HCT116 (cell line): Measurements from ENCODE around the gene DNMT3A. TPM values are rescaled to one million over a fixed set of nuclear protein-coding genes. Genes with fewer than 3 reads are reported as not detected.

Source experiments
- ATAC-seq: fragments of 200-7000 bp; cut with Tn5 transposase; 2 replicates; pipeline ENCODE4 v1.9.1; 2020; ENCODE audit warnings: mild to moderate bottlenecking, moderate library complexity
- BruUV-seq: library from RNA; stranded (reverse); fragments of 400-500 nt; replicated peaks from 2 replicates; lab custom pipeline; 2021; lab: Mats Ljungman, UMichigan
- CTCF ChIA-PET: fragments of 300-600 bp; sonication (Branson Sonifier 250); formaldehyde crosslinking; loops from one replicate; lab custom pipeline; 2021; ENCODE audit warnings: antibody characterized with exemption; lab: Charles Lee
- POLR2A ChIA-PET: fragments of 300-600, 350-600 bp; sonication (Branson Sonifier 250); formaldehyde crosslinking; loops from one replicate; lab custom pipeline; 2021; ENCODE audit warnings: antibody characterized with exemption; lab: Charles Lee
- RAD21 ChIA-PET, 2 experiments: fragments of 300-600 bp; sonication (Branson Sonifier 250); formaldehyde crosslinking; loops; one replicate each; lab custom pipeline; 2023; ENCODE audit warnings: low total read pairs in 2 of 2; ENCODE audit not compliant: uncharacterized antibody in 2 of 2, unreplicated experiment in 2 of 2, low non-redundant PET in 1 of 2; lab: Charles Lee
- DNase-seq: peaks from one replicate; pipeline ENCODE4 v3.0.0-alpha.2; 2010; ENCODE audit warnings: low read depth, low spot score
- H2AFZ ChIP-seq: fragments of 200-600 bp; shearing (Covaris generic), sonication (generic); 2 replicates; pipeline ENCODE4 v1.6.1; 2017; ENCODE audit warnings: low read depth, mixed run types, mixed read lengths, antibody characterized with exemption, low read length; ENCODE audit not compliant: poor library complexity, severe bottlenecking
- H3K27ac ChIP-seq: 2 replicates; pipeline ENCODE4 v1.5.1; 2012; ENCODE audit warnings: low read depth, low read length
- H3K27me3 ChIP-seq: fragments of 200-600 bp; sonication (generic); 2 replicates; pipeline ENCODE4 v1.6.1; 2016; ENCODE audit warnings: mixed run types, low read length, mixed read lengths; ENCODE audit not compliant: insufficient read depth
- H3K36me3 ChIP-seq, 2 experiments: fragments of 200-500 bp in 1 of 2; fragments of 200-600 bp in 1 of 2; sonication (Bioruptor generic) in 1 of 2; sonication (generic) in 1 of 2; 2 replicates each; pipeline versions ENCODE4 v1.5.1 to v1.6.1; 2014 to 2016; ENCODE audit warnings: low read length in 2 of 2, inconsistent platforms in 1 of 2, mixed read lengths in 1 of 2, mixed run types in 1 of 2; ENCODE audit not compliant: insufficient read depth in 2 of 2, control insufficient read depth in 1 of 2
- H3K4me1 ChIP-seq, 2 experiments: fragments of 200-600 bp in 1 of 2; sonication (generic) in 1 of 2; 2 replicates each; pipeline versions ENCODE4 v1.5.1 to v1.6.1; 2012 to 2017; ENCODE audit warnings: low read length in 2 of 2, inconsistent platforms in 1 of 2, mild to moderate bottlenecking in 1 of 2, mixed read lengths in 1 of 2, mixed run types in 1 of 2, moderate library complexity in 1 of 2; ENCODE audit not compliant: insufficient read depth in 2 of 2, control insufficient read depth in 1 of 2
- H3K4me2 ChIP-seq: fragments of 200-600 bp; sonication (generic); 2 replicates; pipeline ENCODE4 v1.6.1; 2017; ENCODE audit warnings: mixed run types, low read length, mixed read lengths
- H3K4me3 ChIP-seq, 2 experiments: fragments of 200-600 bp in 1 of 2; sonication (generic) in 1 of 2; replicated peaks in 1 of 2; 2 replicates each; pipeline ENCODE4 v1.5.1; 2011 to 2016; ENCODE audit warnings: low read length in 2 of 2, control low read depth in 1 of 2, low read depth in 1 of 2, mild to moderate bottlenecking in 1 of 2, mixed read lengths in 1 of 2, mixed run types in 1 of 2
- H3K79me2 ChIP-seq: fragments of 200-600 bp; sonication (generic); 2 replicates; pipeline ENCODE4 v1.6.1; 2017; ENCODE audit warnings: mild to moderate bottlenecking, mixed run types, low read length, moderate library complexity, mixed read lengths; ENCODE audit not compliant: insufficient read depth
- H3K9ac ChIP-seq: fragments of 200-600 bp; sonication (generic); 2 replicates; pipeline ENCODE4 v1.6.1; 2016; ENCODE audit warnings: low read length, mixed read lengths
- H3K9me2 ChIP-seq: fragments of 200-600 bp; sonication (generic), shearing (Covaris generic); 2 replicates; pipeline ENCODE4 v1.6.1; 2017; ENCODE audit warnings: mixed run types, mild to moderate bottlenecking, moderate library complexity; ENCODE audit not compliant: insufficient read depth
- H3K9me3 ChIP-seq, 2 experiments: fragments of 200-500 bp in 1 of 2; fragments of 200-600 bp in 1 of 2; sonication (Bioruptor generic) in 1 of 2; sonication (generic) in 1 of 2; 2 replicates each; pipeline ENCODE4 v1.6.1; 2014 to 2017; ENCODE audit warnings: low read length in 2 of 2, mixed read lengths in 2 of 2, inconsistent platforms in 1 of 2, low read depth in 1 of 2, mild to moderate bottlenecking in 1 of 2, mixed run types in 1 of 2, moderate library complexity in 1 of 2; ENCODE audit not compliant: control insufficient read depth in 1 of 2, insufficient read depth in 1 of 2
- H4K20me1 ChIP-seq: fragments of 200-600 bp; sonication (generic), shearing (Covaris generic); 2 replicates; pipeline ENCODE4 v1.6.1; 2017; ENCODE audit warnings: mixed run types, mild to moderate bottlenecking, moderate library complexity; ENCODE audit not compliant: insufficient read depth
- CEBPB ChIP-seq: IDR thresholded peaks from 2 replicates; pipeline ENCODE4 v1.6.1; 2012; ENCODE audit warnings: low read depth
- EZH2phosphoT487 ChIP-seq: fragments of 200-600 bp; IDR thresholded peaks from 2 replicates; pipeline ENCODE4 v1.6.1; 2018; ENCODE audit warnings: antibody characterized with exemption, borderline replicate concordance
- JUND ChIP-seq: IDR thresholded peaks from 2 replicates; pipeline ENCODE4 v1.6.1; 2012
- POLR2AphosphoS5 ChIP-seq: IDR thresholded peaks from 2 replicates; pipeline ENCODE4 v1.6.1; 2011; ENCODE audit warnings: mild to moderate bottlenecking, low read depth, low read length, moderate library complexity
- RAD21 ChIP-seq: IDR thresholded peaks from 2 replicates; pipeline ENCODE4 v1.6.1; 2012; ENCODE audit warnings: low read depth, mild to moderate bottlenecking
- SIN3A ChIP-seq: IDR thresholded peaks from 2 replicates; pipeline ENCODE4 v1.6.1; 2012; ENCODE audit warnings: low read depth
- SP1 ChIP-seq: IDR thresholded peaks from 2 replicates; pipeline ENCODE4 v1.6.1; 2012; ENCODE audit warnings: low read depth
- SRF ChIP-seq: IDR thresholded peaks from 2 replicates; pipeline ENCODE4 v1.6.1; 2012; ENCODE audit warnings: low read depth
- YY1 ChIP-seq: IDR thresholded peaks from 2 replicates; pipeline ENCODE4 v1.6.1; 2011; ENCODE audit warnings: low read length, low read depth, moderate library complexity, mild to moderate bottlenecking; ENCODE audit not compliant: insufficient replicate concordance; ENCODE audit errors: extremely low read depth
- ZNF274 ChIP-seq: fragments of 200-500 bp; sonication (Bioruptor generic); IDR thresholded peaks from 2 replicates; pipeline ENCODE4 v1.6.1; 2014; ENCODE audit warnings: mild to moderate bottlenecking, low read depth, low read length, inconsistent platforms
- intact Hi-C: fragments of 100-400 bp; cut with micrococcal nuclease; formaldehyde crosslinking; loops from 2 replicates; pipeline ENCODE4 v1.10.0; 2022
- total RNA-seq: library from RNA; stranded (reverse); gene quantifications from one replicate; pipeline ENCODE4 v1.2.1, GENCODE V29; 2021; ENCODE audit not compliant: unreplicated experiment
- TF ChIP-seq, protein P1 (sequence below): IDR thresholded peaks from 2 replicates; pipeline ENCODE4 v1.6.1; 2012; ENCODE audit warnings: low read depth
- TF ChIP-seq, protein P2 (sequence below), 3 experiments: fragments of 200-600 bp in 1 of 3; sonication (generic) in 1 of 3; IDR thresholded peaks in 2 of 3; conservative IDR thresholded peaks in 1 of 3; 2 replicates each; pipeline ENCODE4 v1.5.1; 2012 to 2017; ENCODE audit warnings: low read depth in 2 of 3, low read length in 2 of 3, antibody characterized with exemption in 1 of 3, borderline replicate concordance in 1 of 3, control low read depth in 1 of 3, mild to moderate bottlenecking in 1 of 3, mixed read lengths in 1 of 3, mixed run types in 1 of 3, moderate library complexity in 1 of 3; ENCODE audit not compliant: insufficient read depth in 1 of 3
- TF ChIP-seq, protein P3 (sequence below): IDR thresholded peaks from 2 replicates; pipeline ENCODE4 v1.6.1; 2012
- TF ChIP-seq, protein P4 (sequence below): IDR thresholded peaks from 2 replicates; pipeline ENCODE4 v1.6.1; 2012

DNMT3A gene
- total RNA-seq, 1 experiment from 2014 or later: 14.3 TPM

DNA sequence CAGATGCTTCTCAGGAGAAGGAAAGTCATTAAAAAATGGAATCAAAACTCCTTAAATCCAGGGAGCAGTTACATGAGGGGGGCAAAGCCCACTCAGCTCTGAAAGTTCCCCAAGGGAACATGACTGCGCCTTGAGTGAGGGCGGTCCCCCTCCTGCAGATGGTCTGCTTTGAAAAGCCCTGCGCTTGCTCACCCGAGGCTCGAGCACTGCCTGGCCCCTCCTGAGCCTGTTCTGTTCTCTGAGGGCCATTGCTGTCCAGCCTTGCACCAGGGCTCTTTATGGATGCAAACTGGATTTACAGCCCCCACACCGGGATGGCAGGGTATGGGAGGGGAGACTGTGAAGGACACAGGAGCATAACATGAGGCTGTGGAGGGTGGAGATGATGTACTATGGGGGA lies 37.8 kb upstream of the DNMT3A start (continued):
- TF ChIP-seq, protein P1, sequence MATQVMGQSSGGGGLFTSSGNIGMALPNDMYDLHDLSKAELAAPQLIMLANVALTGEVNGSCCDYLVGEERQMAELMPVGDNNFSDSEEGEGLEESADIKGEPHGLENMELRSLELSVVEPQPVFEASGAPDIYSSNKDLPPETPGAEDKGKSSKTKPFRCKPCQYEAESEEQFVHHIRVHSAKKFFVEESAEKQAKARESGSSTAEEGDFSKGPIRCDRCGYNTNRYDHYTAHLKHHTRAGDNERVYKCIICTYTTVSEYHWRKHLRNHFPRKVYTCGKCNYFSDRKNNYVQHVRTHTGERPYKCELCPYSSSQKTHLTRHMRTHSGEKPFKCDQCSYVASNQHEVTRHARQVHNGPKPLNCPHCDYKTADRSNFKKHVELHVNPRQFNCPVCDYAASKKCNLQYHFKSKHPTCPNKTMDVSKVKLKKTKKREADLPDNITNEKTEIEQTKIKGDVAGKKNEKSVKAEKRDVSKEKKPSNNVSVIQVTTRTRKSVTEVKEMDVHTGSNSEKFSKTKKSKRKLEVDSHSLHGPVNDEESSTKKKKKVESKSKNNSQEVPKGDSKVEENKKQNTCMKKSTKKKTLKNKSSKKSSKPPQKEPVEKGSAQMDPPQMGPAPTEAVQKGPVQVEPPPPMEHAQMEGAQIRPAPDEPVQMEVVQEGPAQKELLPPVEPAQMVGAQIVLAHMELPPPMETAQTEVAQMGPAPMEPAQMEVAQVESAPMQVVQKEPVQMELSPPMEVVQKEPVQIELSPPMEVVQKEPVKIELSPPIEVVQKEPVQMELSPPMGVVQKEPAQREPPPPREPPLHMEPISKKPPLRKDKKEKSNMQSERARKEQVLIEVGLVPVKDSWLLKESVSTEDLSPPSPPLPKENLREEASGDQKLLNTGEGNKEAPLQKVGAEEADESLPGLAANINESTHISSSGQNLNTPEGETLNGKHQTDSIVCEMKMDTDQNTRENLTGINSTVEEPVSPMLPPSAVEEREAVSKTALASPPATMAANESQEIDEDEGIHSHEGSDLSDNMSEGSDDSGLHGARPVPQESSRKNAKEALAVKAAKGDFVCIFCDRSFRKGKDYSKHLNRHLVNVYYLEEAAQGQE: no peak

DNA sequence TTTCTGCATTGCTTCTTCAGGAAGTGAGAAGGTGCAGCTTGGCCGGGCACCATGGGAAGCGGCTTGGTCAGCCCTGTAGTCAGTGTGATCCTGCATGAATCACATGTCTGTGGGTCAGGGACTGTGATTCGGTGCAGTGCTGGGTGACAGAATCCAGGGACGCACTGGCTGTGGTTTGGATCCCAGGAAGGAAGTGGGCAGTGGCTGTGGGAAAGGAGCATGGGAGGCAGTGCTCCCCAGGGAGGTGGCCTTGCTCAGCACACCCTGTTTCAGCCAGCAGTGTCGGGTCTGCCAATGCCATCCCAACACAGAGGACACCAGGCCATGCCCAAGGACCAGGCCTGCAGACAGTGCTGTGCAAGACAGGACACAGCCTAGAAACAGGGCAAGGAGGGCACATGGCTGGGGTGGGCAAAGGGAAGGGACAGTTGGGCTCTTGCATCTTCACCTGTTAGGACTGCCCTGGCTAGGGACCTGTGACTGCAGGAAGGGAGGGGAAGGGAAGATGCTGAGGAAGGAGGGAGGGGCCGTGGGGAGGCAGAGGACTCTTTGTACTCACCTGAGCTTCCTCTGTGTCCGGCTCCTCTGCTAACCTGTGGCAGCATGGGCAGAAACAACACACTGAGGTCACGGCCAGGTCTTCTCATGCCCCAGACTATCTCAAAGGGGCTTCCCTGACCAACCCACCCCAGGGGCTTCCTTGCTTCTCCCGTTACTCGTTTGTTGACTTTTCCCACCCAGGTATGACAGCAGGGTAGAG lies 37.2 kb upstream of the DNMT3A start:
- no peaks in the 10 kb centered on the region for H3K9me3 ChIP-seq
- no peak for ATAC-seq
- CTCF ChIA-PET: no interaction called here
- POLR2A ChIA-PET: no interaction called here
- H3K36me3 ChIP-seq: no peaks in the 10 kb centered on the region
- intact Hi-C loops: no loop called here
- no peaks in the 10 kb centered on the region for H4K20me1 ChIP-seq
- no peak overlapping the region for H3K4me2 ChIP-seq
- no peaks in the 10 kb centered on the region for H3K27me3 ChIP-seq
- H2AFZ ChIP-seq: no peak overlapping the region
- no peaks in the 10 kb centered on the region for H3K9me2 ChIP-seq
- H3K79me2 ChIP-seq: no peaks in the 10 kb centered on the region
- H3K9ac ChIP-seq: no peak overlapping the region
- no peak overlapping the region for H3K27ac ChIP-seq
- no peak for DNase-seq
- peaks cover 12 to 19% of the 10 kb centered on the region in 2 experiments for H3K4me1 ChIP-seq
- RAD21 ChIA-PET: no interaction called here
- BruUV-seq: no TSS peak
- H3K4me3 ChIP-seq: no peak overlapping the region
- TF ChIP-seq SRF: no peak
- no peak for TF ChIP-seq YY1
- TF ChIP-seq POLR2AphosphoS5: no peak
- TF ChIP-seq, protein P2, sequence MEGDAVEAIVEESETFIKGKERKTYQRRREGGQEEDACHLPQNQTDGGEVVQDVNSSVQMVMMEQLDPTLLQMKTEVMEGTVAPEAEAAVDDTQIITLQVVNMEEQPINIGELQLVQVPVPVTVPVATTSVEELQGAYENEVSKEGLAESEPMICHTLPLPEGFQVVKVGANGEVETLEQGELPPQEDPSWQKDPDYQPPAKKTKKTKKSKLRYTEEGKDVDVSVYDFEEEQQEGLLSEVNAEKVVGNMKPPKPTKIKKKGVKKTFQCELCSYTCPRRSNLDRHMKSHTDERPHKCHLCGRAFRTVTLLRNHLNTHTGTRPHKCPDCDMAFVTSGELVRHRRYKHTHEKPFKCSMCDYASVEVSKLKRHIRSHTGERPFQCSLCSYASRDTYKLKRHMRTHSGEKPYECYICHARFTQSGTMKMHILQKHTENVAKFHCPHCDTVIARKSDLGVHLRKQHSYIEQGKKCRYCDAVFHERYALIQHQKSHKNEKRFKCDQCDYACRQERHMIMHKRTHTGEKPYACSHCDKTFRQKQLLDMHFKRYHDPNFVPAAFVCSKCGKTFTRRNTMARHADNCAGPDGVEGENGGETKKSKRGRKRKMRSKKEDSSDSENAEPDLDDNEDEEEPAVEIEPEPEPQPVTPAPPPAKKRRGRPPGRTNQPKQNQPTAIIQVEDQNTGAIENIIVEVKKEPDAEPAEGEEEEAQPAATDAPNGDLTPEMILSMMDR (IDR thresholded peaks at IDR 0.05 in 2 of 3, conservative IDR thresholded peaks at IDR 0.05 in 1 of 3; ENCODE audit: borderline replicate concordance in 1 of 3, insufficient read depth in 1 of 3, low read depth in 2 of 3, low read length in 2 of 3): no peak
- TF ChIP-seq, protein P3, sequence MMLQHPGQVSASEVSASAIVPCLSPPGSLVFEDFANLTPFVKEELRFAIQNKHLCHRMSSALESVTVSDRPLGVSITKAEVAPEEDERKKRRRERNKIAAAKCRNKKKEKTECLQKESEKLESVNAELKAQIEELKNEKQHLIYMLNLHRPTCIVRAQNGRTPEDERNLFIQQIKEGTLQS: no peak
- no peak for TF ChIP-seq EZH2phosphoT487
- no peak for TF ChIP-seq SP1
- TF ChIP-seq JUND: no peak
- TF ChIP-seq, protein P1: no peak
- TF ChIP-seq ZNF274: no peak
- no peak for TF ChIP-seq CEBPB
- TF ChIP-seq SIN3A: no peak
- TF ChIP-seq, protein P4, sequence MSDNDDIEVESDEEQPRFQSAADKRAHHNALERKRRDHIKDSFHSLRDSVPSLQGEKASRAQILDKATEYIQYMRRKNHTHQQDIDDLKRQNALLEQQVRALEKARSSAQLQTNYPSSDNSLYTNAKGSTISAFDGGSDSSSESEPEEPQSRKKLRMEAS: no peak
- no peak for TF ChIP-seq RAD21
